Measurements from ENCODE around the gene GDF2.

The GDF2 gene

DNA sequence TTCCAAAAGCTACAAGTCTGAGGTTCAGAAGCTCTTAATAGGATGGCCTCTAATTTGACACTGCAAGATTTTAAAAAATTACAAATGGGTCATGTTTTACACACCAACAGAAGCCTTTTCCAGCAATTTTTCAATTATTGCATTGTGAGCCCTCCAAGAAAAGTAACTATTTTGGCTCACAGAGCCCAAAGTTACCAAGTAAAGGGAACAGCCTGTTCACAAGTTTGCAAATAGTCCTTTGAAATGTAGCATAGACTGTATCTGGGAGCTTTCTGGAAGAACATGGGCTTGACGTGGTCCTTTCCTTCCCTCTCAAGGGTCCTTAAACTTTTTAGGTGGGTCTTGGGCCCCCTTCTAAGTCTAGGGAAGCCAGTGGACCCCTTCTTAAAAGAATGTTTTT lies 23.5 kb upstream of the GDF2 start:
- Mint-ChIP-seq H3K27ac (no peak overlapping the region), H3K4me3 (no peak overlapping the region), H3K27me3 (ENCODE audit: low read depth) (peaks cover 53% of the 10 kb centered on the region), H3K36me3 (ENCODE audit: low read depth) (no peaks in the 10 kb centered on the region), H3K9me3 (no peaks in the 10 kb centered on the region), H3K4me1 (ENCODE audit: low read depth) (peaks cover 3% of the 10 kb centered on the region)
- DNase-seq (ENCODE audit: low spot score), result no peak

DNA sequence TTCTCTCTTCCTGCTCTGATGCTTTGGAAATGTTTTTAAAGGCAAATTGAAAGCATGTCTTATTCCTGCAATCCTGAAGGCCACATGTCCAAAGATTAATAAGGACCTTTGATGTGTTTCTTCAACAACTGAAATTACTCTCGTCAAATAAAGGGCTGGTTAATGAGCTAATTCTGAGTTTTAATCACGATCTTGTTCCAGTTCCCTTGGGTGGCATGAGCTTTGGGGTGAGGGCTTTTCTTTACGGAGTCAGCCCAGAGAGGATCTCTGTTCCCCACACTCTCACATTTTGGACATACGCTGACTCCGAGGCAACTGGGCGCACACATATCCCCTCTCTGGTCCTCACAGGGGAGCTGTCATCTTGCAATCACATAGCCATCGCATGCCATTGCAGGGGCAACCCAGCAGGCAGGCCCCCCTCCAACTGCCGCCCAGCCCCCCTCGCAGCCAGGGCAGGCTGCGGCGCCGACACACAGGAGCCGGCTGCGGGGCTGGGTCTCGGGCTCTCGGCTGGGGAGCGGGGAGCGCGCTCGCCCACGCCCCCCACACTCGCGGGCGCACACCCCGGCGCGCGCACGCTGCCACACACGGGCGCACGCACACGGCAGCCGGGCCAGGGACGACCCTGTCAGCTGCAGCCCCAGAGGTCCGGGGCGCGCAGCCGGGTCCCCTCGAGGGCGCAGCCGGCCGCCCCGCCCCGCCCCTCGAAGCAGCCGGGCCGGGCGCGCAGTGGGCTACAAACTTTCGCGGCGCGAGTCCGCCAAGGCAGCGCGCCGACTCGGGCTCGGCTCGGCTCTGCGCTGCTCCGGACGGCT lies 22.4 kb upstream of the GDF2 start, which contains the start of gene GDF10:
GDF10 (plus strand) TSS at position 587 of the 818 bp plus-strand sequence. CDS start 455 bp downstream, outside the sequence.
- H3K36me3 Mint-ChIP-seq (ENCODE audit: low read depth), result no peaks in the 10 kb centered on the region
- H3K4me1 Mint-ChIP-seq (ENCODE audit: low read depth), result peaks cover 3% of the 10 kb centered on the region
- peaks cover 53% of the 10 kb centered on the region for H3K27me3 Mint-ChIP-seq (ENCODE audit: low read depth)
- DNase-seq (ENCODE audit: low spot score), result no peak
- no peaks in the 10 kb centered on the region for H3K9me3 Mint-ChIP-seq
- peak within 1 kb of the TSS; percentile 58 for H3K4me3 Mint-ChIP-seq
- H3K27ac Mint-ChIP-seq, result no peak within 1 kb of the TSS

DNA sequence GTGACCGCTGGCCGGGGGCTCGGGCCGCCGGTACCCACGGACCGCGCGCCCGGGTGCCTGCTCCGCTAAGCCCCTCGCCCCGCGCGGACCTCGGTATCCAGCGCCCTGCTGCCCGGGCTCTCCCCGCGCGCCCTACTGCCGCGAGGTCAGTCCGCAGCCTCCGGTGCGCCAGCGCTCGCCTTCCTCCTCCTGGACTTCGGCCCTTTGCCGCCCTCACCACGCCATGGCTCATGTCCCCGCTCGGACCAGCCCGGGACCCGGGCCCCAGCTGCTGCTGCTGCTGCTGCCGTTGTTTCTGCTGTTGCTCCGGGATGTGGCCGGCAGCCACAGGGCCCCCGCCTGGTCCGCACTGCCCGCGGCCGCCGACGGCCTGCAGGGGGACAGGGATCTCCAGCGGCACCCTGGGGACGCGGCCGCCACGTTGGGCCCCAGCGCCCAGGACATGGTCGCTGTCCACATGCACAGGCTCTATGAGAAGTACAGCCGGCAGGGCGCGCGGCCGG lies 21.8 kb upstream of the GDF2 start:
- no peak for DNase-seq (ENCODE audit: low spot score)
- H3K4me3 Mint-ChIP-seq, result peak overlapping the region; percentile 58
- H3K4me1 Mint-ChIP-seq (ENCODE audit: low read depth), result peaks cover 3% of the 10 kb centered on the region
- peaks cover 53% of the 10 kb centered on the region for H3K27me3 Mint-ChIP-seq (ENCODE audit: low read depth)
- no peaks in the 10 kb centered on the region for H3K9me3 Mint-ChIP-seq
- H3K27ac Mint-ChIP-seq, result no peak overlapping the region
- H3K36me3 Mint-ChIP-seq (ENCODE audit: low read depth), result no peaks in the 10 kb centered on the region

DNA sequence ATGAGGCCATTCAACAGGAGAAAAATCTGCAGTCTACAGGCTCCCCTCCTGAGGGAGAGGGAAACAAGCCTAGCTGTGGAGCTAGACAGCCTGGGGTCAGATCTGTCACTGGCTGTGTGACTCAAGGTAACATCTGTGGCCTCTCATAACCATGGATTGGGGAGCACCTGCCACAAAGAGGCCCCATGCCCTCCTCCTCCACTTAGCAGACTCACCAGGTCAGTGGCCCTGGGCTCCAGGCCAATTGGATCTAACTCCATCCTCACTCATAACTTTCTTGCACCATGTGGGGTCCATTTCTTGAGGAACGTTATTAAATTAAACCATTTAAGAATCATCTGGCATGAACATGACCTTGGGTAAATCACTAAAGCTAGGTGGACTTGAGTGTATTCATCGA lies 20.4 kb upstream of the GDF2 start:
- no peak for DNase-seq (ENCODE audit: low spot score)
- no peak overlapping the region for H3K27ac Mint-ChIP-seq
- peaks cover 3% of the 10 kb centered on the region for H3K4me1 Mint-ChIP-seq (ENCODE audit: low read depth)
- H3K4me3 Mint-ChIP-seq, result no peak overlapping the region
- peaks cover 43% of the 10 kb centered on the region for H3K27me3 Mint-ChIP-seq (ENCODE audit: low read depth)
- H3K9me3 Mint-ChIP-seq, result no peaks in the 10 kb centered on the region
- H3K36me3 Mint-ChIP-seq (ENCODE audit: low read depth), result no peaks in the 10 kb centered on the region

DNA sequence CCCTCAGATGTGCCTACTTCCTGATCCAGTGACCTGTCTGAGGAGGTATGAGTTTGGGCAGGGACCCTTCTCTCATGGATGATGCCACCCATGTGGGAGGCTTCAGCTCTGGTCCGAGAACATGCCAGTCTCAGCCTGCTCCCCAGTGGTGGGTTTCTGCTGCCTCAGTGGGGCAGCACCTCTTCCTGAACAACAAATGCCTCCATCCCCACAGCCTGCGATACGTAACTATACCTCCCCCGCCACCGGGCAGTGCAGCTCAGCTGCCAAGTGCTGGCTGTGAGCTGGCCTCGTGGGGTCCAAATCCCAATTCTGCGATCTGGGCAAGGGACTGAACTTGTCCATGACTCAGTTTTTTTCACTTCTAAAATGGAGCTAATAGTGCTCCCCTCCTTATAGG lies 19.1 kb upstream of the GDF2 start:
- H3K27me3 Mint-ChIP-seq (ENCODE audit: low read depth), result peaks cover 31% of the 10 kb centered on the region
- H3K4me3 Mint-ChIP-seq, result no peak overlapping the region
- no peaks in the 10 kb centered on the region for H3K9me3 Mint-ChIP-seq
- no peak overlapping the region for H3K27ac Mint-ChIP-seq
- peaks cover 5% of the 10 kb centered on the region for H3K4me1 Mint-ChIP-seq (ENCODE audit: low read depth)
- no peak for DNase-seq (ENCODE audit: low spot score)
- no peaks in the 10 kb centered on the region for H3K36me3 Mint-ChIP-seq (ENCODE audit: low read depth)

DNA sequence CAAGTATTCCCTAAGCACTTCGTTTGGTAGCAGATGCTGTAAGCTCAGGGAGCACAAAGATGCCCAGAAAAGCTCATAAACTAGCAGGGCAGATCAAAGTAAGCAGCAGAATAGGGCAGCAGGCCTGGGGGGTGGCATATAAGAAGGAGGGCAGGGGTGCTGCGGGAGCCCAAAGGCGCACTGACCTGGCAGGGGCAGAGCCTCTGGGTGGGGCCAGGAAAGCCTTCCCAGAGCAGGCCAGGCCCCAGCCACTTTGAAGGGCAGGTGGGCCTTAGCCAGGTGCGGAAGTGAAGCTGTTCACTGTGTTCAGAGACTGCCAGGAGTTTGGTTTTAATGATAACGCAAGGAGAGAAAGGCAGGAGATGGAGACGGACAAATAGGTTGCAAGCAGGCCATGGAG lies 18.4 kb upstream of the GDF2 start:
- Mint-ChIP-seq H3K36me3 (ENCODE audit: low read depth) (no peaks in the 10 kb centered on the region), H3K27me3 (ENCODE audit: low read depth) (peaks cover 26% of the 10 kb centered on the region), H3K4me1 (ENCODE audit: low read depth) (peaks cover 5% of the 10 kb centered on the region), H3K4me3 (no peak overlapping the region), H3K9me3 (no peaks in the 10 kb centered on the region), H3K27ac (no peak overlapping the region)
- DNase-seq (ENCODE audit: low spot score), result no peak

DNA sequence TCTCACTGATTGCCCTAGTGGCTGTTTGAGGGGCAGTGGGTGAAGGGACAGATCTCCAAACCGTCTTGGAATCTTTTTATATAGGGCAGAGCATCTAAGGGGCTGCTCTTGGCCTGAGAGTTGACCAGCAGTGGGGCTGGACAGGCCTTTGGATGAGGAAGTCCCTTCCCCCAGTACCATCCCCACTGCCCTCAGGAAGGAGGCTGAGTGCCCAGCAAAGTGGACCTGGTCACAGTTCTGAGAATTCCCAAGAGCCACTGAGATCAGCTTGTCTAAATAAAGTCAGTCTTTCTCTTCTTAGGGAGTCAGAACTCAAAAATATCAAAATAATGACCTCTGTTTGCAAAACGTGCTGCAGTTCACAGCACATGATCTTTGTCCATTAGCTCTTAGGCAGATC lies 16.7 kb upstream of the GDF2 start:
- H3K9me3 Mint-ChIP-seq, result no peaks in the 10 kb centered on the region
- H3K36me3 Mint-ChIP-seq (ENCODE audit: low read depth), result no peaks in the 10 kb centered on the region
- no peak for DNase-seq (ENCODE audit: low spot score)
- peaks cover 5% of the 10 kb centered on the region for H3K4me1 Mint-ChIP-seq (ENCODE audit: low read depth)
- H3K4me3 Mint-ChIP-seq, result no peak overlapping the region
- H3K27me3 Mint-ChIP-seq (ENCODE audit: low read depth), result peaks cover 18% of the 10 kb centered on the region
- H3K27ac Mint-ChIP-seq, result no peak overlapping the region

DNA sequence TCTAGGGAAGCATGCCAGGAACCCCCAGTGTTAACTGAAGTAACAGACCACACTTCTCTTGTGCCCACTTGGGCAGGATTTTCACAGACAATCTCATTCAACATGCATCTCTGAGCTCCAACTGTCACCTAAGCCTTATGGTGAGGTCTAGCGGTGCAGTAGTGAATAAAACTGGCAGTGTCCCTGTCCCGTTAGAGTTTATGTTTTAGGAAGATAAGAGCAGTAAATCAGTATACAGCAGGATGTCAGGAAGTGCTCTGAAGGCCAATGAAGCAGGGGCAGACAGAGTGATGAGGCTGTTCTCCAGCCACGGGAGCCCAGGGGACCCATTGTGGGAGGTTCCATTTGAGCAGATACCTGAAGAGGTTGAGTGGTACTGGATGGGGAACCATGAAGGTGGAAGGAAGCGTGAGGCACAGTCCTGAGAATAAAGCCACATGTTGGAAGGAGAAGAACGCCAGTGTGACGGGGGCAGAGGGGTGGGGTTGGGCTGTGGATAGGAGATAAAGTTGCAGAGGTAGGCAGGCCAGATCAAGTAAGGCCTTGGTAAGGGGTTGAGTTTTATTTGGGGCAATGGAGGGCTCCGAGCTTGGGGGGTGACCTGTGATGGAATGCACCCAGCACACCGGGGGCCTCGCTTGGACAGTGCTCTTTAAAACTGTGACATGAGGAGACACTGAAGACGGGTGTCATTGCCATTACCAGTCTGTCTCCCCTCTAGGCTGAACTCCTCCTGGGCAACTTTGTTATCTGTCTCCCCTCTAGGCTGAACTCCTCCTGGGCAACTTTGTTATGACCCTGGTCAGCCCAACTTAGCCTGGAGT lies 15.7 kb upstream of the GDF2 start:
- H3K27me3 Mint-ChIP-seq (ENCODE audit: low read depth), result peaks cover 11% of the 10 kb centered on the region
- H3K4me1 Mint-ChIP-seq (ENCODE audit: low read depth), result peaks cover 12% of the 10 kb centered on the region
- no peak for DNase-seq (ENCODE audit: low spot score)
- H3K36me3 Mint-ChIP-seq (ENCODE audit: low read depth), result no peaks in the 10 kb centered on the region
- no peaks in the 10 kb centered on the region for H3K9me3 Mint-ChIP-seq
- no peak overlapping the region for H3K27ac Mint-ChIP-seq
- H3K4me3 Mint-ChIP-seq, result no peak overlapping the region

DNA sequence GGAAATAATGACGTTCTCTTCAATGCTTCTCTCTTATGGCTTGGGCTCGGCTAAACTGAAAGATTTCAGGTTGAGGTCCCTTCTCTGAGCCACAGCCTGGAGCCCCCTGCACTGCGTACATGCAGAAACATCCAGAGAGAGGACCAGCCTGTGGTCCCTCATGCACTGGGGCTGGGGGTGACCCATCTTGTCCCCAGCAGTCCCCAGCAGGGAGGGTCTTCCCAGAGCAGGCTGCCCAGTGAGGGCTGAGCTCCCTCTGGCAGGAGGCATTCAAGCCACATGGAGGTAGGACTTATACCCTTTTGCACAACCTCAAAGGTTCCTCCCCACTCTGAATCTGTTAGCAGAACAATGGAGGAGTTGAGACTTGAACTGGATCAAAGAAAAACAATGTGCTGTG lies 14.9 kb upstream of the GDF2 start:
- no peak overlapping the region for H3K4me3 Mint-ChIP-seq
- H3K36me3 Mint-ChIP-seq (ENCODE audit: low read depth), result no peaks in the 10 kb centered on the region

DNA sequence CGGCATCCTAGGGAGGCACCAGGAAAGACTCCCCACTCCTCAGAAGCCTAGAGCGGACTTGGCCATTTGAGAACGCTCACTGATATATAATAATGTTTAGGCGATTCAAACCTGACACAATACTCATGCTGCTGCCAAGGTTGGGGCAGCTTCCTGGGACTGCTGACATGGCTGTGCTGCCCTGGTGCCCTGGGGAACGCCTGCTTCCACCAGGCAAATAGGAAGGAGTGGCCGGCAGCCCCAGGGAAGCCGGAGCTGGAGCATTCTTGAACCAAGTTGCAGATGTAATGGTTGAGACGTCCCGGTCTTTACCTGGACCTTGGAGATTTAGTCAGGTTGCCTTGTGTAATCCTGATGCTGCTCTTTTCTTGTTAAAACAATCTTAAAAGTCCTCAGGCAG lies 13.5 kb upstream of the GDF2 start:
- no peak for DNase-seq (ENCODE audit: low spot score)
- Mint-ChIP-seq H3K36me3 (ENCODE audit: low read depth) (no peaks in the 10 kb centered on the region), H3K27me3 (ENCODE audit: low read depth) (no peaks in the 10 kb centered on the region), H3K4me3 (no peak overlapping the region), H3K4me1 (ENCODE audit: low read depth) (peaks cover 19% of the 10 kb centered on the region), H3K9me3 (no peaks in the 10 kb centered on the region), H3K27ac (no peak overlapping the region)

More for the DNA sequence above, 14.9 kb upstream of the GDF2 start:
- Mint-ChIP-seq H3K27ac (no peak overlapping the region), H3K9me3 (no peaks in the 10 kb centered on the region), H3K27me3 (ENCODE audit: low read depth) (peaks cover 4% of the 10 kb centered on the region), H3K4me1 (ENCODE audit: low read depth) (peaks cover 19% of the 10 kb centered on the region)
- DNase-seq (ENCODE audit: low spot score), result no peak

DNA sequence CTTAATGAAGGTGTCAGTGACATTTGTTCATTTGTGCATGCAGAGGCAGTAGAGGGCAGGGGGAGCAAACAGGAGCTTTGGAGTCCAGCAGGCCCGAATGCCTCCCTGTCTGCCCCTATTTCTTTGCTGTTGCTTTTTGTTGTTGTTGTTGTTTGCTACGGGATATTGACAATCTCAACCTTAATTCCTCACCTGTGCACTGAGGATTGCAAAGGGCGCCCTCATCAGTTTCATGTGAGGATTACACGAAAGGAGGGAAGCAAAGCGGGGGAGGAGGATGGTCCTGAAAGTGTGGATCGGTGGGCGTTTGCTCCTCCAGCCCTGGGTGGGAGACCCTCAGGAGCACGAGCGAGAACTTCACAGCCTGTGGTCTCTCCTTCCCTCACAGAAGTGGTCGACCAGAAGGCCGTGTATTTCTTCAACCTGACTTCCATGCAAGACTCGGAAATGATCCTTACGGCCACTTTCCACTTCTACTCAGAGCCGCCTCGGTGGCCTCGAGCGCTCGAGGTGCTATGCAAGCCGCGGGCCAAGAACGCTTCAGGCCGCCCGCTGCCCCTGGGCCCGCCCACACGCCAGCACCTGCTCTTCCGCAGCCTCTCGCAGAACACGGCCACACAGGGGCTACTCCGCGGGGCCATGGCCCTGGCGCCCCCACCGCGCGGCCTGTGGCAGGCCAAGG lies 12.7 kb upstream of the GDF2 start:
- no peaks in the 10 kb centered on the region for H3K9me3 Mint-ChIP-seq
- H3K27ac Mint-ChIP-seq, result no peak overlapping the region
- H3K4me1 Mint-ChIP-seq (ENCODE audit: low read depth), result peaks cover 19% of the 10 kb centered on the region
- H3K36me3 Mint-ChIP-seq (ENCODE audit: low read depth), result no peaks in the 10 kb centered on the region
- no peak for DNase-seq (ENCODE audit: low spot score)
- no peak overlapping the region for H3K4me3 Mint-ChIP-seq
- no peaks in the 10 kb centered on the region for H3K27me3 Mint-ChIP-seq (ENCODE audit: low read depth)

DNA sequence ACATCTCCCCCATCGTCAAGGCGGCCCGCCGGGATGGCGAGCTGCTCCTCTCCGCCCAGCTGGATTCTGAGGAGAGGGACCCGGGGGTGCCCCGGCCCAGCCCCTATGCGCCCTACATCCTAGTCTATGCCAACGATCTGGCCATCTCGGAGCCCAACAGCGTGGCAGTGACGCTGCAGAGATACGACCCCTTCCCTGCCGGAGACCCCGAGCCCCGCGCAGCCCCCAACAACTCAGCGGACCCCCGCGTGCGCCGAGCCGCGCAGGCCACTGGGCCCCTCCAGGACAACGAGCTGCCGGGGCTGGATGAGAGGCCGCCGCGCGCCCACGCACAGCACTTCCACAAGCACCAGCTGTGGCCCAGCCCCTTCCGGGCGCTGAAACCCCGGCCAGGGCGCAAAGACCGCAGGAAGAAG lies 12.2 kb upstream of the GDF2 start:
- Mint-ChIP-seq H3K4me3 (no peak overlapping the region), H3K27me3 (ENCODE audit: low read depth) (no peaks in the 10 kb centered on the region), H3K9me3 (no peaks in the 10 kb centered on the region), H3K36me3 (ENCODE audit: low read depth) (no peaks in the 10 kb centered on the region), H3K4me1 (ENCODE audit: low read depth) (peaks cover 19% of the 10 kb centered on the region), H3K27ac (no peak overlapping the region)
- no peak for DNase-seq (ENCODE audit: low spot score)

DNA sequence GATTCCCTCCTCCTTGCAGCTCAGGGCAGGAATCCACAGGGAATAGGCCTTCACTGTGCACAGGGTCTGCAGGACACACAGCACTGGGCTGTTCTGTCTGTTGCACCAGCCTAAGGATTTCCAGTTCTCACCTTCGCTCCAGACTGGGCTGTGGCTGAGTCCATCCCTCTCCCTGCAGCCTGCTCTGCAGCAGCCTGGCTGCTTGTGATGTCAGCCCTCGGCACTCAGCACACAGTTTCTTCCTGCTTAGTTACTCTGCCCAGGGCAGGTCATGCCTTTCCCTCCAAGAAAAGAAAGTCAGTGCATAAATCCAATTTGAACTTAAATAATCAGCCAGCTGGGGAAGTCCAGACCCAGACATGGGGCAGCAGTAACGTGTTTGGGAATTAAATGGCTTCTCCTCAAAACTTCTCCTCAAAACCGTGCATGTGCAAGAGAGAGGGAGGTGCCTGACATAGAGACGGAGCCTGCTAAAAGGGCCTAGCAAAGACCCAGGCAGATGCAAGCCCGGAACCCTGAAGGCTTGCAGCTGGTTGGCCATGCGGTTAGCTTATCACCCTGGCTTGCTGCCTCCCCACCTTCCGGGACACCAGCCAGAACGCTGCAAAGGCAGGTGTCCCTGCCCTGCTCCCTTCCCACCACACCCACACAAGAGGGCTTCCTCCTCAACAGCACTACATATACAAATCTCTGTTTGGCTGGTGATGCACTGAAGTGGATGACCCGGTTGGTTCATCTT lies 10.9 kb upstream of the GDF2 start:
- no peaks in the 10 kb centered on the region for H3K27me3 Mint-ChIP-seq (ENCODE audit: low read depth)
- no peaks in the 10 kb centered on the region for H3K9me3 Mint-ChIP-seq
- peak overlapping the region; percentile 54 for H3K4me3 Mint-ChIP-seq
- H3K36me3 Mint-ChIP-seq (ENCODE audit: low read depth), result no peaks in the 10 kb centered on the region
- DNase-seq (ENCODE audit: low spot score), result peak; percentile 10
- H3K27ac Mint-ChIP-seq, result peak overlapping the region; percentile 58
- peaks cover 19% of the 10 kb centered on the region for H3K4me1 Mint-ChIP-seq (ENCODE audit: low read depth)

All from T-helper 2 cell treated with Interferon-gamma antibody and Interleukin-4, amounts not matched to agents 5 μg/mL and 100 μg/mL, for 36 hours (primary cell).